Fibroblast of lung (primary cell): Measurements from ENCODE around the gene TREH.

ENCODE experiments used
- EZH2 ChIP-seq: IDR thresholded peaks from 2 replicates; pipeline ENCODE4 v1.5.1; 2012; ENCODE audit warnings: low read length, control low read depth, mild to moderate bottlenecking; ENCODE audit errors: missing control alignments
- TF ChIP-seq, protein P1 (sequence below), 2 donors: IDR thresholded peaks in 1 of 2; conservative IDR thresholded peaks in 1 of 2; 1 replicate in 1 of 2; 2 replicates in 1 of 2; pipeline ENCODE4 v1.5.1; 2011 to 2012; ENCODE audit warnings: low read length in 2 of 2, control low read depth in 1 of 2, inconsistent platforms in 1 of 2, low read depth in 1 of 2, mild to moderate bottlenecking in 1 of 2

DNA sequence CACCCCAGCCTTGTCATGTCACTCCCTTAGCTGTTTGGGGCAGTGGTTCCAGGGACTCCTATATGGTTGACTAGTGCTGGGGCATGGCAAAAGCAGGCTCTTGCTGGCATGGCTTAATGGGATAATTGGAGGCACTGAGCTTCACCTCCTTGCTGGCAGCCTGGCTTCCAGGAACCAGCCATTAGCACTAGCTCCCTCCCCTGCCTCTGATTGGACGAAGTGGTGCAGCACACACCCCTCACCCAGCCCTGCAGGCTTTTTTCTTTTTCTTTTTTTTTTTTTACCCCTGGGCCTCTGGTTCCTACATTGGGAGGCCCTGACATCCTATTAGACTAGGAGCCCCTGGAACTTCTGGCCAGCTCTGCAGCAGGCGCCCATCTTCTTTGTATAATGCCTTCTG lies 53.5 kb downstream of the TREH start:
- no peak for TF ChIP-seq EZH2
- TF ChIP-seq, protein P1, sequence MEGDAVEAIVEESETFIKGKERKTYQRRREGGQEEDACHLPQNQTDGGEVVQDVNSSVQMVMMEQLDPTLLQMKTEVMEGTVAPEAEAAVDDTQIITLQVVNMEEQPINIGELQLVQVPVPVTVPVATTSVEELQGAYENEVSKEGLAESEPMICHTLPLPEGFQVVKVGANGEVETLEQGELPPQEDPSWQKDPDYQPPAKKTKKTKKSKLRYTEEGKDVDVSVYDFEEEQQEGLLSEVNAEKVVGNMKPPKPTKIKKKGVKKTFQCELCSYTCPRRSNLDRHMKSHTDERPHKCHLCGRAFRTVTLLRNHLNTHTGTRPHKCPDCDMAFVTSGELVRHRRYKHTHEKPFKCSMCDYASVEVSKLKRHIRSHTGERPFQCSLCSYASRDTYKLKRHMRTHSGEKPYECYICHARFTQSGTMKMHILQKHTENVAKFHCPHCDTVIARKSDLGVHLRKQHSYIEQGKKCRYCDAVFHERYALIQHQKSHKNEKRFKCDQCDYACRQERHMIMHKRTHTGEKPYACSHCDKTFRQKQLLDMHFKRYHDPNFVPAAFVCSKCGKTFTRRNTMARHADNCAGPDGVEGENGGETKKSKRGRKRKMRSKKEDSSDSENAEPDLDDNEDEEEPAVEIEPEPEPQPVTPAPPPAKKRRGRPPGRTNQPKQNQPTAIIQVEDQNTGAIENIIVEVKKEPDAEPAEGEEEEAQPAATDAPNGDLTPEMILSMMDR (conservative IDR thresholded peaks at IDR 0.05 in 1 of 2, IDR thresholded peaks at IDR 0.05 in 1 of 2; ENCODE audit: low read depth in 1 of 2, low read length in 2 of 2), result no peak
